ENCODE results near the gene RHOD.

- TF ChIP-seq SP1 (IDR thresholded peaks at IDR 0.05; ENCODE audit: low read depth, low read length) (no peak), ZNF274 (IDR thresholded peaks at IDR 0.05; ENCODE audit: insufficient read depth, insufficient read length) (no peak), CEBPB (IDR thresholded peaks at IDR 0.05; ENCODE audit: borderline replicate concordance in 1 of 2, low read depth in 2 of 2, low read length in 2 of 2) (no peak), IKZF1 (conservative IDR thresholded peaks at IDR 0.05) (no peak), DPF2 (IDR thresholded peaks at IDR 0.05) (no peak), REST (IDR thresholded peaks at IDR 0.05; ENCODE audit: low read depth, low read length) (no peak)
- TF ChIP-seq, protein P1, sequence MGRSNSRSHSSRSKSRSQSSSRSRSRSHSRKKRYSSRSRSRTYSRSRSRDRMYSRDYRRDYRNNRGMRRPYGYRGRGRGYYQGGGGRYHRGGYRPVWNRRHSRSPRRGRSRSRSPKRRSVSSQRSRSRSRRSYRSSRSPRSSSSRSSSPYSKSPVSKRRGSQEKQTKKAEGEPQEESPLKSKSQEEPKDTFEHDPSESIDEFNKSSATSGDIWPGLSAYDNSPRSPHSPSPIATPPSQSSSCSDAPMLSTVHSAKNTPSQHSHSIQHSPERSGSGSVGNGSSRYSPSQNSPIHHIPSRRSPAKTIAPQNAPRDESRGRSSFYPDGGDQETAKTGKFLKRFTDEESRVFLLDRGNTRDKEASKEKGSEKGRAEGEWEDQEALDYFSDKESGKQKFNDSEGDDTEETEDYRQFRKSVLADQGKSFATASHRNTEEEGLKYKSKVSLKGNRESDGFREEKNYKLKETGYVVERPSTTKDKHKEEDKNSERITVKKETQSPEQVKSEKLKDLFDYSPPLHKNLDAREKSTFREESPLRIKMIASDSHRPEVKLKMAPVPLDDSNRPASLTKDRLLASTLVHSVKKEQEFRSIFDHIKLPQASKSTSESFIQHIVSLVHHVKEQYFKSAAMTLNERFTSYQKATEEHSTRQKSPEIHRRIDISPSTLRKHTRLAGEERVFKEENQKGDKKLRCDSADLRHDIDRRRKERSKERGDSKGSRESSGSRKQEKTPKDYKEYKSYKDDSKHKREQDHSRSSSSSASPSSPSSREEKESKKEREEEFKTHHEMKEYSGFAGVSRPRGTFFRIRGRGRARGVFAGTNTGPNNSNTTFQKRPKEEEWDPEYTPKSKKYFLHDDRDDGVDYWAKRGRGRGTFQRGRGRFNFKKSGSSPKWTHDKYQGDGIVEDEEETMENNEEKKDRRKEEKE (IDR thresholded peaks at IDR 0.05): no peak
These were observed 31.7 kb upstream of the RHOD start for GRCh38 chr11:67024966-67025365.
